Upper lobe of left lung (tissue), 6 donors: Measurements from ENCODE around the gene AFP. TPM values are rescaled to one million over a fixed set of nuclear protein-coding genes. Genes with fewer than 3 reads are reported as not detected.

Experiments
- ATAC-seq, 2 donors: fragments of 200-7000 bp; cut with Tn5 transposase; one replicate each; pipeline ENCODE4 v1.9.1; 2022; ENCODE audit warnings: mild to moderate bottlenecking in 2 of 2, moderate library complexity in 2 of 2; ENCODE audit not compliant: low FRiP score in 2 of 2
- DNase-seq, 2 donors: peaks; one replicate each; pipeline ENCODE4 v3.0.0-alpha.2; 2019 to 2020
- H3K27ac ChIP-seq, 4 donors: fragments of 200-600 bp; sonication (generic); one replicate each; pipeline ENCODE4 v1.5.1; 2016 to 2019
- H3K27me3 ChIP-seq, 4 donors: fragments of 200-600 bp; sonication (generic); one replicate each; pipeline ENCODE4 v1.5.1; 2017 to 2019
- H3K36me3 ChIP-seq, 4 donors: fragments of 200-600 bp; sonication (generic); one replicate each; pipeline ENCODE4 v1.5.1; 2016 to 2019
- H3K4me1 ChIP-seq, 4 donors: fragments of 200-600 bp; sonication (generic); one replicate each; pipeline ENCODE4 v1.5.1; 2018 to 2019
- H3K4me3 ChIP-seq, 4 donors: fragments of 200-600 bp; sonication (generic); one replicate each; pipeline ENCODE4 v1.5.1; 2017 to 2019; ENCODE audit warnings: mild to moderate bottlenecking in 2 of 4, moderate library complexity in 1 of 4
- H3K9me3 ChIP-seq, 4 donors: fragments of 200-600 bp; sonication (generic); one replicate each; pipeline ENCODE4 v1.5.1; 2018 to 2019
- EP300 ChIP-seq, 4 donors: sonication (generic); formaldehyde crosslinking; IDR thresholded peaks; one replicate each; pipeline ENCODE4 v1.5.1; 2017; ENCODE audit warnings: antibody characterized with exemption in 4 of 4, control low read depth in 2 of 4
- POLR2A ChIP-seq, 4 donors: fragments of 450-650 bp; IDR thresholded peaks; one replicate each; pipeline ENCODE4 v1.5.1; 2016 to 2017; ENCODE audit warnings: antibody characterized with exemption in 4 of 4, mild to moderate bottlenecking in 2 of 4
- POLR2AphosphoS5 ChIP-seq, 2 donors: sonication (generic); formaldehyde crosslinking; IDR thresholded peaks; one replicate each; pipeline ENCODE4 v1.5.1; 2017; ENCODE audit warnings: antibody characterized with exemption in 2 of 2
- WGBS, 2 donors: methylation state at CpG; one replicate each; pipeline ENCODE4 v1.1.5; 2017 to 2018; 5-methylcytosine and 5-hydroxymethylcytosine counted together
- total RNA-seq, 6 donors: library from RNA; depleted of rRNA in 4 of 6; stranded (reverse); fragments of >200 nt in 4 of 6; gene quantifications; one replicate each; pipeline versions ENCODE4 v1.1.0 to v1.2.1, GENCODE V29; 2016 to 2021
- TF ChIP-seq, protein P1 (sequence below), 6 experiments: fragments of 450-650 bp in 4 of 6; fragments of 200-600 bp in 2 of 6; sonication (generic) in 2 of 6; IDR thresholded peaks; one replicate each; pipeline ENCODE4 v1.5.1; 2016 to 2019; ENCODE audit warnings: antibody characterized with exemption in 6 of 6
- donor health status: DM: no; HTN: no; CAD: no; lungs with moderate emphysema.
- donor health status: DM: no; HTN: yes; CAD: no; lungs with severe emphysema.

Gene AFP
- total RNA-seq, 6 donors from 2014 or later, result 1.2 to 2.9 TPM; not detected in 4

GRCh38 chr4:73417973-73418372 is 18.0 kb upstream of the AFP start:
- Histone ChIP-seq H3K9me3 (no peaks in the 10 kb centered on the region), H3K4me3 (no peak overlapping the region), H3K4me1 (no peaks in the 10 kb centered on the region), H3K27ac (no peak overlapping the region), H3K36me3 (no peaks in the 10 kb centered on the region), H3K27me3 (no peaks in the 10 kb centered on the region)
- 78 to 80% methylated on average over 6 of the region's 6 CpGs for WGBS, 2 donors
- ATAC-seq, result no peak
- DNase-seq, result no peak
- no peak for TF ChIP-seq EP300 (IDR thresholded peaks at IDR 0.05)
- no peak for TF ChIP-seq POLR2AphosphoS5 (IDR thresholded peaks at IDR 0.05)
- TF ChIP-seq, protein P1, sequence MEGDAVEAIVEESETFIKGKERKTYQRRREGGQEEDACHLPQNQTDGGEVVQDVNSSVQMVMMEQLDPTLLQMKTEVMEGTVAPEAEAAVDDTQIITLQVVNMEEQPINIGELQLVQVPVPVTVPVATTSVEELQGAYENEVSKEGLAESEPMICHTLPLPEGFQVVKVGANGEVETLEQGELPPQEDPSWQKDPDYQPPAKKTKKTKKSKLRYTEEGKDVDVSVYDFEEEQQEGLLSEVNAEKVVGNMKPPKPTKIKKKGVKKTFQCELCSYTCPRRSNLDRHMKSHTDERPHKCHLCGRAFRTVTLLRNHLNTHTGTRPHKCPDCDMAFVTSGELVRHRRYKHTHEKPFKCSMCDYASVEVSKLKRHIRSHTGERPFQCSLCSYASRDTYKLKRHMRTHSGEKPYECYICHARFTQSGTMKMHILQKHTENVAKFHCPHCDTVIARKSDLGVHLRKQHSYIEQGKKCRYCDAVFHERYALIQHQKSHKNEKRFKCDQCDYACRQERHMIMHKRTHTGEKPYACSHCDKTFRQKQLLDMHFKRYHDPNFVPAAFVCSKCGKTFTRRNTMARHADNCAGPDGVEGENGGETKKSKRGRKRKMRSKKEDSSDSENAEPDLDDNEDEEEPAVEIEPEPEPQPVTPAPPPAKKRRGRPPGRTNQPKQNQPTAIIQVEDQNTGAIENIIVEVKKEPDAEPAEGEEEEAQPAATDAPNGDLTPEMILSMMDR (IDR thresholded peaks at IDR 0.05), result no peak
- no peak for TF ChIP-seq POLR2A (IDR thresholded peaks at IDR 0.05)

DNA sequence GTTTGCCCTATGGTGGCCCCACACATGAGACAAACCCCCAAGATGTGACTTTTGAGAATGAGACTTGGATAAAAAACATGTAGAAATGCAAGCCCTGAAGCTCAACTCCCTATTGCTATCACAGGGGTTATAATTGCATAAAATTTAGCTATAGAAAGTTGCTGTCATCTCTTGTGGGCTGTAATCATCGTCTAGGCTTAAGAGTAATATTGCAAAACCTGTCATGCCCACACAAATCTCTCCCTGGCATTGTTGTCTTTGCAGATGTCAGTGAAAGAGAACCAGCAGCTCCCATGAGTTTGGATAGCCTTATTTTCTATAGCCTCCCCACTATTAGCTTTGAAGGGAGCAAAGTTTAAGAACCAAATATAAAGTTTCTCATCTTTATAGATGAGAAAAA is 17.3 kb upstream of the AFP start:
- ATAC-seq (no peak), DNase-seq (no peak)
- no peaks in the 10 kb centered on the region for H3K9me3 ChIP-seq
- TF ChIP-seq POLR2AphosphoS5 (IDR thresholded peaks at IDR 0.05) (no peak), EP300 (IDR thresholded peaks at IDR 0.05) (no peak), POLR2A (IDR thresholded peaks at IDR 0.05) (no peak)
- TF ChIP-seq, protein P1 (IDR thresholded peaks at IDR 0.05), result no peak
- H3K27me3 ChIP-seq, result no peaks in the 10 kb centered on the region
- no peak overlapping the region for H3K4me3 ChIP-seq
- no peak overlapping the region for H3K27ac ChIP-seq
- no peaks in the 10 kb centered on the region for H3K36me3 ChIP-seq
- H3K4me1 ChIP-seq, result no peaks in the 10 kb centered on the region
- whole genome bisulfite sequencing, 2 donors, result 52 to 68% methylated on average over 1 of the region's 1 CpG

GRCh38 chr4:73419106-73420038 is 16.6 kb upstream of the AFP start:
- Histone ChIP-seq H3K4me1 (no peaks in the 10 kb centered on the region), H3K27me3 (no peaks in the 10 kb centered on the region), H3K27ac (no peak overlapping the region), H3K36me3 (no peaks in the 10 kb centered on the region), H3K4me3 (no peak overlapping the region), H3K9me3 (no peaks in the 10 kb centered on the region)
- TF ChIP-seq POLR2AphosphoS5 (IDR thresholded peaks at IDR 0.05) (no peak), POLR2A (IDR thresholded peaks at IDR 0.05) (no peak), EP300 (IDR thresholded peaks at IDR 0.05) (no peak)
- TF ChIP-seq, protein P1 (IDR thresholded peaks at IDR 0.05), result no peak
- DNase-seq, result no peak
- ATAC-seq, result no peak
- 71 to 79% methylated on average over 7 of the region's 7 CpGs for WGBS, 2 donors

- WGBS, 2 donors, result 90 to 95% methylated on average over 2 of the region's 2 CpGs
- TF ChIP-seq POLR2AphosphoS5 (IDR thresholded peaks at IDR 0.05), result no peak
- H3K9me3 ChIP-seq, result no peaks in the 10 kb centered on the region
- H3K4me1 ChIP-seq, result no peaks in the 10 kb centered on the region
- H3K27ac ChIP-seq, result no peak overlapping the region
- no peak for ATAC-seq
- H3K4me3 ChIP-seq, result no peak overlapping the region
- no peaks in the 10 kb centered on the region for H3K27me3 ChIP-seq
- DNase-seq, result no peak
- H3K36me3 ChIP-seq, result no peaks in the 10 kb centered on the region
These were observed 15.4 kb upstream of the AFP start for GRCh38 chr4:73420615-73421014.

DNA sequence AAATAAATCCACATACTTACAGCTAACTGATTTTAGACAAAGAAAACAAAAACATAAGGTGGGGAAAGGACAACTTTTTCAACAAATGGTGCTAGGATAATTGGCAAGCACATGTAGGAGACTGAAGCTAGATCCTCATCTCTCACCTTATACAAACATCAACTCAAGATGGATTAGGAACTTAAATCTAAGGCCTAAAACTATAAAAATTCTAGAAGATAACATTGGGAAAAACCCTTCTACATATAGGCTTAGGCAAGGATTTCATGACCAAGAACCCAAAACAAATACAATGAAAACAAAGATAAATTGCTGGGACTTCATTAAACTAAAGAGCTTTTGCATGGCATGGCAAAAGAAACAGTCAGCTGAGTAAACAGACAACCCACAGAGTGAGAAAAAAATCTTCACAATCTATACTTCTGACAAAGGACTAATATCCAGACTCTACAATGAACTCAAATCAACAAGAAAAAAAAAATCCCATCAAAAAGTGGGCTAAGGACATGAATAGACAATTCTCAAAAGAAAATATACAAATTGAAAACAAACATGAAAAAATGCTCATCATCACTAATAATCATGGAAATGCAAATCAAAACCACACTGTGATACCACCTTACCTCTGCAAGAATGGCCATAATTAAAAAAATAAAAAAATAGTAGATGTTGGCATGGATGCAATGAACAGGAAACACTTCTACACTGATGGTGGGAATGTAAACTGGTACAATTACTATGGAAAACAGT is 14.1 kb upstream of the AFP start:
- Histone ChIP-seq H3K4me3 (no peak overlapping the region), H3K27me3 (no peaks in the 10 kb centered on the region), H3K36me3 (no peaks in the 10 kb centered on the region), H3K4me1 (no peaks in the 10 kb centered on the region), H3K27ac (no peak overlapping the region), H3K9me3 (no peaks in the 10 kb centered on the region)
- ATAC-seq, result no peak
- TF ChIP-seq EP300 (IDR thresholded peaks at IDR 0.05) (no peak), POLR2A (IDR thresholded peaks at IDR 0.05) (no peak), POLR2AphosphoS5 (IDR thresholded peaks at IDR 0.05) (no peak)
- TF ChIP-seq, protein P1 (IDR thresholded peaks at IDR 0.05), result no peak
- DNase-seq, result no peak
